ENCODE measurements around the gene PRKCZ.

Gene PRKCZ

GRCh38 chr1:2108877-2109580 is 58.8 kb downstream of the PRKCZ start:
- DNase-seq (ENCODE audit: extremely low read depth, low read depth): no peak
- H3K4me3 ChIP-seq (replicated peaks; ENCODE audit: low read depth, low read length): no peak overlapping the region
- no peak for TF ChIP-seq CTCF (IDR thresholded peaks at IDR 0.05; ENCODE audit: low read depth, low read length, missing control alignments)

GRCh38 chr1:2109581-2110021 is 59.4 kb downstream of the PRKCZ start:
- TF ChIP-seq CTCF (IDR thresholded peaks at IDR 0.05; ENCODE audit: low read depth, low read length, missing control alignments): no peak
- no peak for DNase-seq (ENCODE audit: extremely low read depth, low read depth)

GRCh38 chr1:2110191-2110737 is 60.1 kb downstream of the PRKCZ start:
- no peak overlapping the region for H3K4me3 ChIP-seq (replicated peaks; ENCODE audit: low read depth, low read length)
- no peak for DNase-seq (ENCODE audit: extremely low read depth, low read depth)
- TF ChIP-seq CTCF (IDR thresholded peaks at IDR 0.05; ENCODE audit: low read depth, low read length, missing control alignments): no peak

More at GRCh38 chr1:2109581-2110021, 59.4 kb downstream of the PRKCZ start:
- no peak overlapping the region for H3K4me3 ChIP-seq (replicated peaks; ENCODE audit: low read depth, low read length)

- TF ChIP-seq CTCF (IDR thresholded peaks at IDR 0.05; ENCODE audit: low read depth, low read length, missing control alignments): no peak
- DNase-seq (ENCODE audit: extremely low read depth, low read depth): no peak
- no peak overlapping the region for H3K4me3 ChIP-seq (replicated peaks; ENCODE audit: low read depth, low read length)
Measured at GRCh38 chr1:2110738-2111673, 60.8 kb downstream of the PRKCZ start.

GRCh38 chr1:2111674-2112035 is 61.4 kb downstream of the PRKCZ start:
- H3K4me3 ChIP-seq (replicated peaks; ENCODE audit: low read depth, low read length): no peak overlapping the region

More at GRCh38 chr1:2111674-2112035, 61.4 kb downstream of the PRKCZ start:
- DNase-seq (ENCODE audit: extremely low read depth, low read depth): no peak
- no peak for TF ChIP-seq CTCF (IDR thresholded peaks at IDR 0.05; ENCODE audit: low read depth, low read length, missing control alignments)
